SK-N-MC (cell line): ENCODE results near the gene PMEL.
"Not testable (repeated sequence)": the region's sequence is repeated elsewhere in the genome, so short reads cannot be mapped to it uniquely, and the experiment has no call there.

Experiments
- EZH2 ChIP-seq: fragments of 200-600 bp; sonication (generic); IDR thresholded peaks from one replicate; pipeline ENCODE4 v1.6.1; 2017; ENCODE audit warnings: antibody characterized with exemption
- FOXP2 ChIP-seq: optimal IDR thresholded peaks from 2 replicates; pipeline ENCODE3; 2011; ENCODE audit warnings: mild to moderate bottlenecking, moderate library complexity; ENCODE audit not compliant: insufficient read depth; ENCODE audit errors: extremely low read length, control extremely low read depth
- POLR2AphosphoS5 ChIP-seq: IDR thresholded peaks from 2 replicates; pipeline ENCODE4 v1.6.1; 2012; ENCODE audit warnings: mild to moderate bottlenecking, low read depth, low read length, borderline replicate concordance

DNA sequence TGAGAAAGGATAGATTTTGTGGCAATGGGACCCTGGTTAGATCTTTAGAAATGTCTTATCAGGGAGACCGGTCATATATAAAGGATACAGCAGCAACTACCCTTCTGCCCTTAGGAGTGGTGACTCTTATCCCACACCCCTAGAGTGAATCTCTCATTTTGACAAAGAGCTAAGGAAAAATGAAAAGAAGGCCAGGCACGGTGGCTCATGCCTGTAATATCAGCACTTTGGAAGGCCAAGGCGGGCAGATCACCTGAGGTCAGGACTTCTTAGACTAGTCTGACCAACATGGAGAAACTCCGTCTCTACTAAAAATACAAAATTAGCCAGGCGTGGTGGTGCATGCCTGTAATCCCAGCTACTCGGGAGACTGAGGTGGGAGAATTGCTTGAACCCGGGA, 20.1 kb upstream of the PMEL start:
- not testable (repeated sequence) for TF ChIP-seq EZH2, POLR2AphosphoS5, FOXP2
